ENCODE measurements around the gene UST.

Gene UST

GRCh38 chr6:148746363-148747144 lies at the start of gene UST:
Gene UST (plus strand): TSS chr6:148747030. CDS start chr6:148747431, 401 bp downstream.
- peak; percentile 53 for DNase-seq

- DNase-seq: no peak
Measured at GRCh38 chr6:148697895-148698440, 48.9 kb upstream of the UST start.

DNA sequence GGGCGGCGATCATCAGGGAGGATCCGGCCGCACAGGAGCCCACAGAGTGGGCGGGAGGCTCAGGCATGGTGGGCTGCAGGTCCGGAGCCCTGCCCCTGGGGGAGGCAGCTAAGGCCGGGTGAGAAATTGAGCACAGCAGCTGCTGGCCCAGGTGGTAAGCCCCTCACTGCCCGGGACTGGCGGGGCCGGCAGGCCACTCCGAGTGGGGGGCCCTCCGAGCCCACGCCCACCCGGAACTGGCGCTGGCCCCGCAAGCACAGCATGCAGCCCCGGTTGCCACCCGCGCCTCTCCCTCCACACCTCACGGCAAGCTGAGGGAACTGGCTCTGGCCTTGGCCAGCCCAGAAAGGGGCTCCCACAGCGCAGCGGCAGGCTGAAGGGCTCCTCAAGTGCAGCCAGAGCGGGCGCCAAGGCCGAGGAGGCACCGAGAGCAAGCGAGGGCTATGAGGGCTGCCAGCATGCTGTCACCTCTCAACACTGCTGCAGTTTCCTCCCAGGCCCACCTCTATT lies 48.1 kb upstream of the UST start:
- no peak for DNase-seq

DNA sequence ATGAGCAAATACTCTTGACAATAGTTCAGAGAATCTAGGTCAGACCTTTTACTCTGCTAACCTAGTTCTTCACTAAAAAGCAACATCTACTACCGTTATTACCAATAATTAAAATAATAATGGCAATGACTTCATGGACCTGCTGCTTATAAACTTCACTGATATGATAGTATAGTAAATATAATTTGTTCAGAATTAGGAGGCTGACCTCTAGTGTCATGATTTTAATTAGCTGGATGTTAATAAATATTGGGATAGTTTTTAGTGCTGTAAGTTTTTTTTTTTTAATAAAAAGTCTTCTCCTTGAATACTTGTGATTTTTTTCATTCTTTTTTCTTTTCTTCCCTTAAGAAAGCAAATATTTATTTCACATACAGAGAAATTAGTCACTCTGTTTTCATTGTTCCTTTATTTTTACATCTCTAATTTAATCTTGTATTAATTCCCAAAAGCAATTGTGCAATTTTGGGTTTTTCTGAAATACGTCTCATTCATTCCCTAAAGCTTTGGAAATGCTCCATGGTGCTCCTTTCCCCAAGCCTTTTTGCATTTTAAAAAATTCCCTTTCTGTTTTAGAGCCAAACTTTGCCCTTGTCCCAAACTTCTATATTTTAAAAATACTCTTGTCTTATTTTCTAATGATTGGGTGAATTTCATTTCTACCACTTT lies 46.6 kb upstream of the UST start:
- no peak for DNase-seq

- peak; percentile 5 for DNase-seq
Measured at GRCh38 chr6:148700741-148701311, 46.0 kb upstream of the UST start.

- no peak for DNase-seq
Measured at GRCh38 chr6:148701375-148701774, 45.5 kb upstream of the UST start.

GRCh38 chr6:148703900-148704299 lies 42.9 kb upstream of the UST start:
- DNase-seq: no peak

- no peak for DNase-seq
Measured at GRCh38 chr6:148704400-148705246, 42.2 kb upstream of the UST start.

- no peak for DNase-seq
Measured at GRCh38 chr6:148708707-148709106, 38.1 kb upstream of the UST start.

- no peak for DNase-seq
Measured at GRCh38 chr6:148709577-148709976, 37.3 kb upstream of the UST start.

GRCh38 chr6:148711833-148712654 lies 34.8 kb upstream of the UST start:
- no peak for DNase-seq

- no peak for DNase-seq
Measured at GRCh38 chr6:148713033-148713738, 33.6 kb upstream of the UST start.

- no peak for DNase-seq
Measured at GRCh38 chr6:148713921-148714320, 32.9 kb upstream of the UST start.

DNA sequence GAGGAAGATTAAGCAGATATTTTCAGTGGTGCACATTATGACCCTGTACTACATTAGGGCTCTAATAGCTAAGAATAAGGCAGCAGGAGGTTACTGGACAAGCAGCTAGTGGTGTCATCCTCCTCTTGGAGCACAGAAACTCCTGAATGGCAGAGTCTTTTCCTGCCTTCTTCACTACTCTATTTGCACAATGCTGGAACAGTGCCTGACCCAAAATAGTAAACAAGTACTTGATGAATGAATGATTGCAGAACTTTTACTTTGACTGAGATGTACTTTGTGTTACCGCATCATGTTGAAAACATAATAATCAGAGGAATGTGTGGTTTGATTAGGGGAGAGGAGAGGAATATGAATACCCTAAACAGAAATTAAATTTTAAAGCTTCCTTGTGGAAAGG lies 30.0 kb upstream of the UST start:
- DNase-seq: no peak

- no peak for DNase-seq
Measured at GRCh38 chr6:148720406-148720805, 26.4 kb upstream of the UST start.

GRCh38 chr6:148720897-148721296 lies 25.9 kb upstream of the UST start:
- no peak for DNase-seq

DNA sequence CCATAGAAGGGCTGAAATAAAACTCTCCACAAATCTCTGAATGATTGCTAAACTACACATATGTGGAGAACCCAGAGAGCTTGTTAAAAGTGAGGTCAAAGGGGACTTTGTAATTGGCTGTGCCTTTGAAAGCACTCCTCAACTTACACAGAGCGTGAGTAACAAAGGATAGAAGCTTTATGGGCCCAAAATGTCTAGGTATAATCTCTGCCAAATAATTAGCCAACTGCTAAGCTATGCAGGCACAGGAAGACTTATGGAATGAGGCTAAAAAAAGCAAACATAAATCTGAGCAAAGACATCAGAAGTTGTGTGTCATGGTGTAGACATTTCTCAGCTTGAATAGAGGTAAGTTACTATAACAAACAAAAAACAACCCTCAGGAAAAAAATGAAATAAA lies 23.3 kb upstream of the UST start:
- no peak for DNase-seq

- no peak for DNase-seq
Measured at GRCh38 chr6:148724428-148724827, 22.4 kb upstream of the UST start.

DNA sequence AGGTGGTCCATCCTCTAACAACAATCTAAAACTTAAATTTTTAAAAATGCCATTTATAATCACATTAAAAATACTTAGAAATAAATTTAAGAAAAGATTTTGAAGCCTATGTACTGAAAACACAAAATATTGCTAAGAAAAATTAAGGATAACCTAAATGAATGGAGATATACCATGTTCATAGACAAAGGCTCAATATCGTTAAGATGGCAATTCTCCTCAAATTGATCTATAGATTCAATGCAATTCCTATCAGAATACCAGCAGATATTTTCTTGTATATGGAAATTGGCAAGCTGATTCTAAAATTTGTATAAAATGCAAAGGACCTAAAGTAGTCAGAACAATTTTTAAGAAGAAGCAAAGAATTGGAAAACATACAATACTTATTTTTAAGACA lies 19.7 kb upstream of the UST start:
- no peak for DNase-seq

DNA sequence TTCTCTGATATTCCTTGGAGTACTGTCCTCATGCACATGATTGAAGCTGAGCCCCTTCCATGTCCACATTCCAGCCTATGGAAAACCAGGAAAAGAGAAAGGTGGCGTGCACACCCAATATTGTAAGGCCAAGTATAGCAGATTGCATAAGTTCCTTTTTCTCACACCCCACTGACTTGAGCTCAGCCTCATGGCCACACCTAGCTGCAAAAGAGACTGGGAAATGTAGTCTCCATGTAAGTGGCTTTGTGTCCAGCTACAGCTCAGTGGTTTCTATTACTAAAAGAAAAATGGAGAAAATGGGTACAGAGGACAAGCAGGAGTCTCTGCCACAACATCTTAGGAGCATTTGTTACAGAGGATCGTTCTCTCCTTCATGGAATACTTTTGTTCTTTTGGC lies 10.8 kb upstream of the UST start:
- DNase-seq: no peak

GRCh38 chr6:148736774-148737412 lies 9.9 kb upstream of the UST start:
- DNase-seq: no peak

All from NCI-H748 treated with DMSO at 0.1 percent for 48 hours (cell line).